Stimulated activated naive CD8-positive, alpha-beta T cell treated with anti-CD3 and anti-CD28 coated beads, Interleukin-15, Interleukin-2, amounts not matched to agents 100 U/mL and 50 U/mL, for 24 hours (primary cell): ENCODE data around the gene RFNG.
"Not testable (repeated sequence)": the region's sequence is repeated elsewhere in the genome, so short reads cannot be mapped to it uniquely, and the experiment has no call there.

Experiments used
- ATAC-seq: fragments of 150-1000 bp; cut with Tn5 transposase; one replicate; pipeline ENCODE4 v1.10.0; 2021
- DNase-seq: peaks from one replicate; pipeline ENCODE4 v3.0.0; 2021

Gene RFNG

DNA sequence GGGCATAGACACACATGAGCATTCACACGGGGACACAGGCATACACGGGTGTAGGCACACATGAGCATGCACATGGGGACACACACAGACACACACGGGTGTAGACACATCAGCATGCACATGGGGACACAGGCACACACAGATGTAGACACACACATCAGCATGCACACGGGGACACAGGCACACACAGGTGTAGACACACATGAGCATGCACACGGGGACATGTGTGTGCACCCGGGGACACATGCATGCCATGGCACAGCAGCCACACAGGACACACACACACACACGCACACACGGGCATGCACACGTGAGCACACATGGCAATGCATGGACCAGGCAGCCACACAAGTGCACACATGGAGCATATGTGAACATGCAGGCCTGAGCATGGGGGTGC is 9.0 kb downstream of the RFNG start:
- no peak for DNase-seq

GRCh38 chr17:82041144-82041814 is 10.3 kb downstream of the RFNG start:
- no peak for ATAC-seq
- DNase-seq, result no peak

More for the DNA sequence above, 9.0 kb downstream of the RFNG start:
- ATAC-seq, result no peak

DNA sequence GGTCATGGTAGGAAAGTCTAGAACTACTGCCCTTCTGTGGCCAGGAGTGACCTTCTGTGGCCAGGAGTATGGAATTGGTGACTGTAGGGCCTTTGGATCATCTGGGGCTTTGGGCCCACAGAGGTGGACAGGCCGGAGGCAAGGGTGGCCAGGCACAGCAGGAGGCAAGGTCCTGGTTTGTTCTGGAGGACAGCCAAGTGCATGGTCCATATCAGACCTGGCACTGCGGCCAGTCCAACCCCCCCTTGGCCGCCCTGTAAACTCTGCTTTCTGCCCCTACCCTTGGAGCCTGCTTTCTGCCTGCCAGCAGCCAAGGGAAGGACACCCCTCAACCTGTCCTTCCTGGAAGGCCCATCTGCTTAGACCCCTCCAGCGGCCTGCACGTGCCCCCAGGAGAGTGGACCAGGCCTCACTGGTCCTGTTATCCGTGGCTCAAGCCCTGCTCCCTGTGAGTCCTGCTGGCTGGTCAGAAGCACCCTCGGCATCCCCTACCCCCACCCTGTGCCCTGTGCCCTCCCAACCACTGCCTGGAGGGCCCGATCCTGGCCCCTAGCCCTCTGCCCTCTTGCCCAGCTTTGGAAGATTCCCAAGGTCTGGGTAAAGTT is 11.8 kb downstream of the RFNG start:
- ATAC-seq (no peak), DNase-seq (no peak)

DNA sequence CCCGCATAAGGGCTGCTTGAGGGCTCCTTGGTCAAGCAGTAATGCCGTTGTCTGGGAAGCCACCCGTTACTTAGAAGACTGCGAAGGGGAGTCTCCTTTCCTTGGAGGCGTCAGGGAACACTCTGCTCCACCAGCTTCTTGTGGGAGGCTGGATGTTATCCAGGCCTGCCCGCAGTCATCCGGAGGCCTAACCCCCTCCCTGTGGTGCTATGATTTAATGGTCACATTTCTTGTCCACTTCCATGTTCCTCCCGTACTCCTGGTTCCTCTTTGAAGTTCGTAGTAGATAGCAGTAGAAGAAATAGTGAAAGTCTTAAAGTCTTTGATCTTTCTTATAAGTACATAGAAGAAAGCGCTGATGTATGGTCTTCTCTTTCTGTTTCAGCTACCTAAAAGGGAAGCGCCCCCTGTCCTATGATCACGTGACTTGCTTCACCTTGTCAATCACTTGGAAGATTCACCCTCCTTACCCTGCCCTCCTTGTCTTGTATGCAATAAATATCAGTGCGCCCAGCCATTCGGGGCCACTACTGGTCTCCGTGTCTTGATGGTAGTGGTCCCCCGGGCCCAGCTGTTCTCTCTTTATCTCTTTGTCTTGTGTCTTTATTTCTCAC is 12.7 kb downstream of the RFNG start:
- DNase-seq, ATAC-seq: not testable (repeated sequence)

DNA sequence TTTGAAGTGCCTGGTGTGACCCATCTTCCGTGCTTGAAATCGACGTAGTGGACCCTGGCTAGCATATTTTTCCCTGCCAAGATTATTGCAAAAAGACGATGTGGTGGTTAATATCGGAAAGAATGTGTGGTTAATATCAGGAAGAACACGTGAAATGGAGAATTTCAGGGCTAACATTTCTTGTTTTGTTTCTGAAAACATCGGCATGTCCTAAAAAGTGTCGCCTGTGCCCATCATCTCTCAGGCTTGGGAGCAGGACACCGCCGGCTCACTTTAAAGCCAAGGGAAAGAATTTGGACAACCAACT is 13.8 kb downstream of the RFNG start:
- ATAC-seq (no peak), DNase-seq (no peak)

GRCh38 chr17:82037092-82037888 is 14.3 kb downstream of the RFNG start, which contains the start of gene DCXR:
DCXR (minus strand) TSS chr17:82037697; CDS start chr17:82037682, 15 bp downstream.
- ATAC-seq, result peak; percentile 96
- peak; percentile 97 for DNase-seq

DNA sequence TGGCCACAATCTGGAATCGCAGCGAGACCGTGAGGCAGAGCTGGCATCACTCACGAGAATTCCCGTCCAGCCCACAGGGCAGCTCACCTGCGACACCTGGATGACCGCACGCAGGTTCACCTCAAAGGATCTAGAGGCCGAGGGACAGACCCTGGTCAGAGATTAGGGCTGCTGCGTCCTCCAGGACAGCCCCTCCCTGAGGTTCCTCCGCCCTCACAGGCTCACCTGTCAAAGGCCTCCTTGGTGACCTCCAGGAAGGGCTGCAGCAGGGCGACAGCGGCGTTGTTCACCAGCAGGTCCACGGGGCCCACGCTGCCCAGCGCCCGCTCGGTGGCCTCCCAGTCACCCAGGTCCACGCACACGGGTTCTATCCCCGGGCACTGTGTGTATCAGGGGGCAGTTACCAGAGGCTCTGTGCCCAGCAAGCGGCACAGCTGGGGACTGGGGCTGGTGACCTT is 14.9 kb downstream of the RFNG start:
- ATAC-seq (no peak), DNase-seq (no peak)

DNA sequence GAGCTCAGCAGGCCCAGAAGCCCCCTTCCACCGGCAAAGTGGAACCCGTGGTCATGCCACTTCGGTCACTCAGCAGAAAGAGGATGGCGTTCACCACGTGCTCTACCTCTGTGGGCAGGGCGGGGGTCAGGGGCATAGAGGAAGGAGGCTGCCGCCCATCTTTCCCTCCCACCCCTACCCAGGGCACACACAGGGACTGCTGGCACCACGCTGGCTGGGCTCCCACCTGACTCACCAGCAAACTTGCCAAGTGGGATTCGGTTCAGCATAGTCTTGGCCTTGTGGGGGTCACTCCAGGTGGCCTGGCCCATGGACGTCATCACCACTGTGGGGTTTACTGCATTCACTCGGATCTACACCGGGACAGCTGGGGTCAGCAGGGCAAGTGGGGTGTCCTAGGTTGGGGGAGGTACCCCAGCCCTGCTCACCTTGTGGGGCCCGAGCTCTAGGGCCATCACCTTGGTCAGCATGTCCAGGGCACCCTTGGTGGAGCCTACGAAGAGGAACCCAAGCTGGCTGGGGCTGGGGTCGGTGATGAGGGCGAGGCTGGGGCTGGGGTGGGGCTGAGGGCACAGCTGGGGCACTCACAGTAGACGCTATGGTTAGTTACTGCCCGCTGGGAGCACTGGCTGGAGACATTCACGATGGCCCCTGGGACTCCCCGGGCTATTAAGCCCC is 15.5 kb downstream of the RFNG start:
- DNase-seq (no peak), ATAC-seq (no peak)

DNA sequence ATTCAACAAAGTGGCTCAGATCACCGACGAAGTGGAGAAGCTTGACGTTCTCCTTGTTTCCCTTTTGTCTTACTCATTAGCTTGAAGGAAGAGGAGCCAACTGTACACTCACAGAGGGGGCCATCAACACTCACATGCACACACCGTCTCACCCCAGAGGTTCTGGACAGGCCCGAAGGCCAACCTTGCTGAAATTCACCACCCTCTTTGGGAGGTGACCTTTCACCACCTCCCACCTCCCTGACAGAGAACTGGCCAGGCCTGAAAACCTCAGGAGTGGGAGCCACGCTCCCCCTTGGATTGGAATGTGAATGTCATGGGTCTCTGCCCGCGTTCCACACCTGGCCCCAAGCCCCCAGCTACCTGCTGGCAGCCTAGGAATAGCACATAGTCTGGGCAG is 16.1 kb downstream of the RFNG start:
- ATAC-seq (no peak), DNase-seq (no peak)

DNA sequence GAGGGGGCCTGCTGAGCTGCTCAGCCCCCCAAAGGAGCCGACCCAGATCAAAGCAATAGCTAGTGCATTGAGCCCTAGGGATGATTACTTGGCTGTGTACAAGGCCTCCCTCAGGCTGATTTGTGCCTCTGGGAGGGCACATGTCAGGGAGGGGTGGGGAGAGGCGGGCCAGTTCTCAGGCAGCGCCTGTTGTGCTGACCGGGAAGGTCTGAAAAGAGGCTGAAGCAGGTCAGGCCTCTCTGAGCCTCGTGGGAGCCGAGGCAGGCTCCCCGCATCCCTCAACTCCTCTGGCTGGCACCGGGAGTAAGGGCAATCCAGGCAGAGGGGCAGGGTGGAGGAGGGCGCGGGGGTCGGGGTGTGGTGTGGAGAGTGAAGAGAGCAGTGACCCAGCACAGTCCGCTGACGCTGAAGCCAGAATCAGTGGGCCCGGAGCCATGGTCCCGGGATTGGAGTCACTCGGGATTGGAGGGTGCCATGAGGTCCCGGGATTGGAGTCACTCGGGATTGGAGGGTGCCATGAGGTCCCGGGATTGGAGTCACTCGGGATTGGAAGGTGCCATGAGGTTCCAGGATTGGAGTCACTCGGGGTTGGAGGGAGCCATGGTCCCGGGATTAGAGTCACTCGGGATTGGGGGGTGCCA is 17.1 kb downstream of the RFNG start:
- DNase-seq (no peak), ATAC-seq (no peak)

GRCh38 chr17:82033359-82034085 is 18.1 kb downstream of the RFNG start:
- no peak for DNase-seq
- no peak for ATAC-seq

GRCh38 chr17:82031885-82032627 is 19.6 kb downstream of the RFNG start:
- peak; percentile 49 for DNase-seq
- peak; percentile 30 for ATAC-seq

DNA sequence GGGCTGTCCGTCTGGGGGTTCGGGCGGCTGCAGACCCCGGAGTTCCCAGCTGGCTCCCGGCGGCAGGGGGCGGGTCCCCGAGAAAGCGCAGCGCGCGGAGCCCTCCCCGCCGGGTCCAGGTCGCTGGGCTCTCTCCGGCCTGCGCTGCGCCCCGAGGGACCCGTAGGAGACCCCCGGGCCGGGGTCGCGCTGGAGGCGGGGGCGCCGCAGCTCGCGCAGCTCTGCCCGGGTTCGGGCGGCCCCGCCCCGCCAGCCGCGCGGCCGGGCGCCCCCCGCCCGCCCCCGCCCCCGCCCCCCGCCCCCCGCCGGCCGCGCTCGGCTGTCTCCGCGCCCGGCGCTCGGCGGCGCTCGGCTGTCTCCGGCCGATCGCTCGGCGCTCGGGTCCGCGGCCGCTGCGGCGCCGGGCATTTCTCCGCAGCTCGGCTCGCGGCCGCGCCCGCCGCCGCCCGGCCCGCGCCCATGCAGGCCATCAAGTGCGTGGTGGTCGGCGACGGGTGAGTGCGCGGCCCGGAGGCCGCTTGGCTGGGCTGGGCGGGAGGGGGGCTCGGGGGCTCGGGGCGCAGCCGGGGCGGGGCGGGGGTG is 20.2 kb downstream of the RFNG start, which contains the start of gene RAC3:
Gene RAC3 (plus strand): TSS at position 376 of the 582 bp plus-strand sequence. CDS start 84 bp downstream, at position 460.
- DNase-seq, result peak; percentile 31
- ATAC-seq, result peak; percentile 10

GRCh38 chr17:82030470-82031302 is 20.9 kb downstream of the RFNG start:
- DNase-seq (peak; percentile 87), ATAC-seq (peak; percentile 61)

DNA sequence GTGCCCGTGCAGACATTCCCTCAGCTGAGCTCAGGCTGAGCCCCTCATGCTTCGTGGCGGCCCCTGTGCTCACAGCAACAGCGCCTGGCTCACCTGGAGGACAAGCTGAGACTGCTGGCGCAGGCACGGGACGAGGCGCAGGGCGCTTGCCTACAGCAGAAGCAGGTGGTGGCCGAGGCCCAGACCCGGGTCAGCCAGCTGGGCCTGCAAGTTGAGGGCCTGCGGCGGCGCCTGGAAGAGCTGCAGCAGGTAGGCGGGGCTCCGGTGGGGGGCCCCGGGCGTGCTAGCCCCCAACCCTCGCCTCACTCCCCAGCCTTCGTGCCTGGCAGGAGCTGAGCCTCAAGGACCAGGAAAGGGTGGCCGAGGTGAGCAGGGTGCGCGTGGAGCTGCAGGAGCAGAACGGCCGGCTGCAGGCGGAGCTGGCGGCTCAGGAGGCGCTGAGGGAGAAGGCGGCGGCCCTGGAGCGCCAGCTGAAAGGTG is 21.6 kb downstream of the RFNG start:
- DNase-seq (no peak), ATAC-seq (no peak)

GRCh38 chr17:82029391-82029790 is 22.2 kb downstream of the RFNG start:
- no peak for DNase-seq
- ATAC-seq, result no peak

GRCh38 chr17:82028966-82029365 is 22.6 kb downstream of the RFNG start:
- DNase-seq, result no peak
- no peak for ATAC-seq

GRCh38 chr17:82028246-82028645 is 23.4 kb downstream of the RFNG start:
- no peak for ATAC-seq
- no peak for DNase-seq
